Stimulated activated CD8-positive, alpha-beta memory T cell treated with anti-CD3 and anti-CD28 coated beads, Interleukin-7, amount 100 ng/mL, for 48 hours (primary cell): ENCODE measurements around the gene MIEF2.
A peak's percentile ranks its signal among the peaks of the same experiment; 100 is the strongest.
"Not testable (repeated sequence)": the region's sequence is repeated elsewhere in the genome, so short reads cannot be mapped to it uniquely, and the experiment has no call there.

ENCODE experiments used
- DNase-seq, 2 donors: peaks; one replicate each; pipeline ENCODE4 v3.0.0-alpha.2; 2020; ENCODE audit warnings: low read depth in 1 of 2; ENCODE audit errors: extremely low read depth in 1 of 2

Gene MIEF2

DNA sequence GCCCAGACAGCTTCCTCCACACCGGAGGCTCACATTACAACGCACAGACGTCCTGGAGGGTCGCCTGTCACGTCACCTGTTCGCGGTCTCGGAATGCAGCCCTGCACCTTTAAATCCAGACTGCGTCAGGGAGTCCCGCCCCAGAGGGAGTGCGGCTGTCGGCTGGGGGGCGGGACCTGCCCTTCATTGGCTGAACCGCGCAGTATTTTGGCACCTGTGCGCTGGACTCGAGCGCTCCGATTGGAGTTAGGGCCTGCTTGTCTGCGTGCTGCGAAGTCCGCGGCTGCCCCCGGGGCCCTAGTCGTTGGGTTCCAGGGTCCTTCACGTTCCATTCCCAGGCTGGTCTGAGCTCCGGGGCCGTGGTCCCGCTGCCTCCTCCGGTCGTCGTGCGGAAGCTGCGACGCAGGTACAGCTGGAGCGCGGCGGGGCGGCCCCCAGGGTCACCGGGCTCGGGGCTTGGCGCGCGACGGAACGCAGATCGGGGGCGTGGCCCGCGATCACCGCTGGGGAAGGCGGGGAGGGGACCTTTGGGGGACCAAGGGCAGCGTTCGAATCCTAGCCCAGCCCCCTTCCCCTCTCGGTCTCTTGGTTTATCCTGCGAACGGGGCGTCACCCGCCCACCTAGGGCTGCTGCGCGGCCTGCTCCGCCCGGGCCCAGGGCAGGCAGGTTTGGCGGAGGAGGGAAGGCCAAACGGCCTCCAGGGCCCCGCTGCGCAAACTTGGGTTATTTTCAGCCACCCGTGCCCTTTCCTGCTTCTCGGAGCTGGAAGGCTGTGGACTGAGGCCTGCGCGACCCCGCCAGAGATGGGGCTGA lies at the start of gene MIEF2:
MIEF2 (plus strand) TSS at position 331 of the 814 bp plus-strand sequence. CDS start 2,059 bp downstream, outside the sequence.
- peak; percentile 81 to 92 for DNase-seq

DNA sequence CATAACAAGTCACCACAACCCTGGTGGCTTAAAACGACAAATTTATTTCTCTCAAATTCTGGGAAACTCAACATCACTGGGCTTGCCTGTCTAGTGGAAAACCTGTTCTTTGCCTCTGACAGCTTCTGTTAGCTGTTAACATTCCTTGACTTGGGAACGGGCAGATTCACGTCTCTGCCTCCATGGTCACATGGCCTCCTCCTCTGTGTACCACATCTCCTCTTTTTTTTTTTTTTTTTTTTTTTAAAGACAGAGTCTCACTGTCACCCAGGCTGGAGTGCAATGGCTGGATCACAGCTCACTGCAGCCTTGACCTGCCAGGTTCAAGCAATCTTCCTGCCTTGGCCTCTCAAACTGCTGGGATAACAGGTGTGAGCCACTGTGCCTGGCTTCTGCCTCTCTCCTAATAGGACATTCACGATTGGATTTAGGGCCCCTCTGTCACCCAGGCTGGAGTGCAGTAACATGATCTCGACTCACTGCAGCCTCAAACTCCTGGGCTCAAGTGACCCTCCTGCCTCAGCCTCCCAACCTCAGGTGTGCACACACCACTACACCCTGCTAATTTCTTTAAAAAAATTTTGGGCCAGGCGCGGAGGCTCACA lies 46.7 kb upstream of the MIEF2 start:
- no peak for DNase-seq

DNA sequence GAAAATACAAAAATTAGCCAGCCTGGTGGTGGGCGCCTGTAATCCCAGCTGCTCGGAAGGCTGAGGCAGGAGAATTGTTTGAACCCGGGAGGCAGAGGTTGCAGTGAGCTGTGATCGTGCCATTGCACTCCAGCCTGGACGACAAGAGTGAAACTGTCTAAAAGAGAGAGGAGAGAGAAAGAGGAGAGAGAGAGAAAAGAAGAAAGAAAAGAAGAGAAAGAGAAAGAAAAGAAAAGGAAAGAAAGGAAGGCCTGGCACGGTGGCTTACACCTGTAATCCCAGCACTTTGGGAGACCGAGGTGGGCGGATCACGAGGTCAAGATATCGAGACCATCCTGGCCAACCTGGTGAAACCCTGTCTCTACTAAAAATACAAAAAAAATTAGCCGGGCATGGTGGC lies 43.6 kb upstream of the MIEF2 start:
- not testable (repeated sequence) for DNase-seq

DNA sequence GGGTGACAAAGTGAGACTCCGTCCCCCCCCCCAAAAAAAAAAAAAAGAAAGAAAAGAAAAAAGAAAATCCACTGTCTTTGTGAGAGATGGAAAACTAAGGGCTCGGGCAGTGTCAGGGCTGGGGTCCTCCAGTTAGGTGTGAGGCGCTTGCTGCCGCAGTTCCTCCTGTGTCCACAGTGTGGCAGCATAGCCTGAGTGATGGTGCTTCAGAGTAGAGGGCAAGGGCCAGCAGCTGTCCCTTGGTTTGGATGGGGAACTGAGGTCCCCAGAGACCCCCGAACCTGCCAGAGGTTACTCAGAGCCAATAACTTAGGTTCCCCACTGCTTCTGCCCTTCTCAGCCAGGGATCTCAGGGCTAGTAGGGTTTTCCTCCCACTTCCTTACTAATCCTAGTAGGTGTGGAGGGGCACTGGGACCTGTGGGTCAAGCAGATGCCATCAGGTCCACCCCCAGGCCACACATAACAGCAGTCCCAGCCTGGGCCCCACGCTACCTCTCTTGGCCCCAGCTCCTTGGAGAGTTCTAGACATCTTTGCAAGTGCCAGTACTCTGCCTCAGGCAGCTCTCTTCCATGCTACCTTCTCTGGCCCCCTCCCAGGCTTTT lies 42.9 kb upstream of the MIEF2 start:
- DNase-seq = peak; percentile 44 to 46

- no peak for DNase-seq
Measured at GRCh38 chr17:18218756-18219415, 41.6 kb upstream of the MIEF2 start.

- no peak for DNase-seq
Measured at GRCh38 chr17:18224053-18224386, 36.4 kb upstream of the MIEF2 start.

GRCh38 chr17:18224387-18225120 lies 35.9 kb upstream of the MIEF2 start:
- DNase-seq = no peak

DNA sequence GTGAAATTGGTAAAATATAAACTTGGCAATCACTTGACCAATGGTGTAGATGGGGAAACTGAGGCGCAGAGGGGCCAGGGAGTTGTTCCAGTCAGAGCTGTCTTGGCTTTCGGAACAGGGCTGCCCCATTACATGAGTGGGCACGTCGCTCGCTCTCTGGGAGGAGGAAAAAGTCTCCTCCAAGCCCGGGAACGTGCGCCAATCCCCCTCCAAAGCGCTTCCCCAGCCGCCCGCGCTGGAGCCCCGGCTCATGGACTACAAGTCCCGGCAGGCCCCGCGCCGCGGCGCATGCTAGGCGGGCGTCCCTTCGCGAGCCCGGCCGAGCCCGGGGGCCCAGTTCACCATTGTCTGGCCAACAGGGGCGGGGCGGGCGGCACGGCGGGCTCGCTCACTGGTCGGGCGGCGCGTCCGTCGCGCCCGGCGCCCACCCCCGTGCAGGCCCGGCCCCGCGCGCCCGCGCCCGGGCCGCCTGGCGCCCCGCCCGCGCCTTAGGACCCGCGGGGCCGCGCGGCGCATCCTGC lies 35.3 kb upstream of the MIEF2 start, which contains the start of gene LLGL1:
LLGL1 (plus strand) TSS at position 515 of the 521 bp plus-strand sequence. CDS start 48 bp downstream, outside the sequence.
- DNase-seq = peak; percentile 92

DNA sequence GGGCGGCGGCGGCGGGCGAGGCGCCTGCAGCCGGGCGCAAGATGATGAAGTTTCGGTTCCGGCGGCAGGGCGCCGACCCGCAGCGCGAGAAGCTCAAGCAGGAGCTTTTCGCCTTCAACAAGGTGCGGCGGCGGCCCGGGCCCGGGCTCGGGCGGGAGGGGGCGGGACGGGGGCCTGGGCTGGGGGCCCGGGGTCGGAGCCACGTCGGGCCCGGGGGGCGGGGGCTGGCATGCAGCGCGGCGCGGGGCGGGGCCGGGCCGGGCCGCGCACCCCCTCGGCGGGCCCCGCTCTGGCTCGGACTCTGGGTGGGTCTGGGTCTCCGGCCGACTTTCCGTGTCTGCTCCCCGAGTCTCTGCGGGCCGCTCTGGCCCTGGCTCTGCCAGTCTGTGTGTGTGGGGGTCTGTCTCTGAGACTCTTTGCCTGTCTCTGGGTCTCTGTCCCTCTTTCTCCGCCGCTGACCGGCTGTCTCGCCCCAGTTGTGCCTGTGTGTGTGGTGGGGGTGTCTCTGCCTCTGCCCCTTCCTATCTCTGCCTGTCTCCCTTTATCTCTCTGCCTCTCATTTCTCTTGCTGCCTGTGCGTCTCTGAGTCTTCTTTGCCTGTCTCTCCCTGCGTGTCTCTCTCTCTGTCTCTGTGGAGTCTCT lies 34.7 kb upstream of the MIEF2 start:
- peak in 1 of 2 donors; percentile 6 for DNase-seq

GRCh38 chr17:18226284-18226945 lies 34.0 kb upstream of the MIEF2 start:
- no peak for DNase-seq

- no peak for DNase-seq
Measured at GRCh38 chr17:18227635-18228034, 32.8 kb upstream of the MIEF2 start.

GRCh38 chr17:18228176-18228682 lies 32.2 kb upstream of the MIEF2 start:
- no peak for DNase-seq

GRCh38 chr17:18229254-18229653 lies 31.2 kb upstream of the MIEF2 start:
- DNase-seq = no peak

DNA sequence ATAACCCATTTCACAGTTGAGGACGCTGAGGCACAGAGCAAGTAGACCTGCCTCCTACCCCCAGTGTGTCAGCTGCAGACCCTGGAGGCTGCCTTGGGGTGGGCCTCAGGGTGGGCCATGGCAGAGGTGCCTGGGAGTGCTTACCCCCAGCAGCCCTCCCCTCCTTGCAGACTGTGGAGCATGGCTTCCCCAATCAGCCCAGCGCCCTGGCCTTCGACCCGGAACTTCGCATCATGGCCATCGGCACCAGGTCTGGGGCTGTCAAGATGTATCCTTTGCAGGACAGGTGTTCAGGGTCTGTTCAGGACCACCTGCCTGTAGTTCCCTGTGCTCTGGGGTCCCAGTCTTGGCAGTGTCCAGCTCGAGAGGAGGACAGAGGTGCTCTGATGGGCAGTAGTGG lies 30.7 kb upstream of the MIEF2 start:
- DNase-seq = no peak

- DNase-seq = no peak
Measured at GRCh38 chr17:18230288-18231141, 29.9 kb upstream of the MIEF2 start.

- no peak for DNase-seq
Measured at GRCh38 chr17:18231164-18231563, 29.3 kb upstream of the MIEF2 start.

DNA sequence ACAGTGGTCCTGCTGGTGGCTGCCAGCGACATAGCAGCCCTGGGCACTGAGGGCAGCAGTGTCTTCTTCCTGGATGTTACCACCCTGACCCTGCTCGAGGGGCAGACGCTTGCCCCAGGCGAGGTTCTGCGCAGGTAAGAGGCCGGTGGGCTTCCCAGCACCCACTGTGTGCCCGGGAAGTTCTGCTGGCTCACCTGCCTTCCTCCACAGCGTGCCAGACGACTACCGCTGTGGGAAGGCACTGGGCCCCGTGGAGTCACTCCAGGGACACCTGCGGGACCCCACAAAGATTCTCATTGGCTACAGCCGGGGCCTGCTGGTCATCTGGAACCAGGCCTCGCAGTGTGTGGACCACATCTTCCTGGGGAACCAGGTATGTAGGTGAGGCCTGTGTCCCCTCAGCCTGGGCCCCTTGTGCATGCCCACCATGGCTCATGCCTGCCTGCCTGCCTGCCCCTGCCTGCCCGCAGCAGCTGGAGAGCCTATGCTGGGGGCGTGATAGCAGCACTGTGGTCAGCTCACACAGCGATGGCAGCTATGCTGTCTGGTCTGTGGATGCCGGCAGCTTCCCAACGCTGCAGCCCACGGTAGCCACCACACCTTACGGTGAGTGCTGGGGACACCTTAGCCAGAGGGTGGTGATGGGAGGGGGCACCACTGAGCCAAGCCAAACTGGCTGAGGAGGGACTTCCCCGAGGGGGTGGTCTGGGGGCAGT lies 26.5 kb upstream of the MIEF2 start:
- DNase-seq = no peak
